HEK293T (cell line): ENCODE data around the gene PRSS57.

Experiments
- BHLHE40 ChIP-seq: fragments of 450-650 bp; IDR thresholded peaks from 2 replicates; pipeline ENCODE4 v1.6.1; 2016; ENCODE audit warnings: mild to moderate bottlenecking, moderate library complexity, borderline replicate concordance
- PKNOX1 ChIP-seq: fragments of 450-650 bp; IDR thresholded peaks from 2 replicates; pipeline ENCODE4 v1.6.1; 2016
- TARDBP ChIP-seq: fragments of 450-650 bp; IDR thresholded peaks from 2 replicates; pipeline ENCODE4 v1.6.1; 2016
- ZNF384 ChIP-seq: fragments of 450-650 bp; IDR thresholded peaks from 2 replicates; pipeline ENCODE4 v1.6.1; 2016

- TF ChIP-seq ZNF384: no peak
- TF ChIP-seq BHLHE40: no peak
- no peak for TF ChIP-seq TARDBP
- TF ChIP-seq PKNOX1: no peak
Measured at GRCh38 chr19:677601-678436, 17.4 kb downstream of the PRSS57 start.
